GM21360 (cell line): ENCODE measurements around the gene NDRG3.
"Not testable (repeated sequence)": the region's sequence is repeated elsewhere in the genome, so short reads cannot be mapped to it uniquely, and the experiment has no call there.

Experiments
- ATAC-seq: cut with Tn5 transposase; IDR thresholded peaks from one replicate; pipeline ENCODE4 v1.9.1; 2021; ENCODE audit warnings: mild to moderate bottlenecking, moderate library complexity; ENCODE audit not compliant: unreplicated experiment

Gene NDRG3

GRCh38 chr20:36646678-36647077 is 99.2 kb downstream of the NDRG3 start:
- ATAC-seq: no peak

GRCh38 chr20:36645998-36646397 is 99.9 kb downstream of the NDRG3 start, which contains the start of gene SLA2:
SLA2 (minus strand) TSS chr20:36646196; CDS start chr20:36641335, 4,861 bp downstream.
- no peak for ATAC-seq

- no peak for ATAC-seq
Observed at GRCh38 chr20:36645353-36645752, 100.5 kb downstream of the NDRG3 start.

GRCh38 chr20:36644706-36645095 is 101.2 kb downstream of the NDRG3 start:
- ATAC-seq: no peak

- ATAC-seq: no peak
Observed at GRCh38 chr20:36644032-36644705, 101.7 kb downstream of the NDRG3 start.

- no peak for ATAC-seq
Observed at GRCh38 chr20:36642136-36642535, 103.8 kb downstream of the NDRG3 start.

GRCh38 chr20:36641506-36641843 is 104.4 kb downstream of the NDRG3 start:
- ATAC-seq: no peak

GRCh38 chr20:36638876-36639400 is 107.0 kb downstream of the NDRG3 start:
- not testable (repeated sequence) for ATAC-seq

GRCh38 chr20:36634342-36634741 is 111.5 kb downstream of the NDRG3 start:
- ATAC-seq: no peak

- ATAC-seq: no peak
Observed at GRCh38 chr20:36633285-36633772, 112.6 kb downstream of the NDRG3 start.

- no peak for ATAC-seq
Observed at GRCh38 chr20:36632487-36633284, 113.2 kb downstream of the NDRG3 start.

GRCh38 chr20:36632147-36632486 is 113.8 kb downstream of the NDRG3 start:
- ATAC-seq: no peak

- no peak for ATAC-seq
Observed at GRCh38 chr20:36631646-36632045, 114.2 kb downstream of the NDRG3 start.

- ATAC-seq: no peak
Observed at GRCh38 chr20:36629719-36630681, 115.9 kb downstream of the NDRG3 start.

- no peak for ATAC-seq
Observed at GRCh38 chr20:36628076-36628475, 117.8 kb downstream of the NDRG3 start.

GRCh38 chr20:36624944-36625324 is 121.0 kb downstream of the NDRG3 start:
- no peak for ATAC-seq

GRCh38 chr20:36624068-36624943 is 121.6 kb downstream of the NDRG3 start:
- ATAC-seq: no peak

- no peak for ATAC-seq
Observed at GRCh38 chr20:36623444-36623843, 122.4 kb downstream of the NDRG3 start.

- ATAC-seq: no peak
Observed at GRCh38 chr20:36620917-36621316, 125.0 kb downstream of the NDRG3 start.
